GM12873 (cell line): Measurements from ENCODE around the gene FRZB.

Experiments used
- CTCF ChIP-seq: IDR thresholded peaks from 2 replicates; pipeline ENCODE4 v1.5.1; 2012; ENCODE audit warnings: low read depth, mild to moderate bottlenecking, moderate library complexity, low read length, control low read depth; ENCODE audit not compliant: insufficient read depth; ENCODE audit errors: missing control alignments

Gene FRZB

GRCh38 chr2:182833084-182833854, 33.2 kb downstream of the FRZB start:
- TF ChIP-seq CTCF, result no peak

GRCh38 chr2:182831921-182832320, 34.5 kb downstream of the FRZB start:
- no peak for TF ChIP-seq CTCF

- no peak for TF ChIP-seq CTCF
These were observed 35.3 kb downstream of the FRZB start for GRCh38 chr2:182831101-182831500.

GRCh38 chr2:182827182-182827879, 39.1 kb downstream of the FRZB start:
- TF ChIP-seq CTCF, result no peak

- no peak for TF ChIP-seq CTCF
These were observed 39.9 kb downstream of the FRZB start for GRCh38 chr2:182826496-182826895.

- TF ChIP-seq CTCF, result no peak
These were observed 40.4 kb downstream of the FRZB start for GRCh38 chr2:182826064-182826463.

- TF ChIP-seq CTCF, result no peak
These were observed 41.7 kb downstream of the FRZB start for GRCh38 chr2:182824767-182825158.
